GM12878 (cell line): Measurements from ENCODE around the gene EBF3. TPM values are rescaled to one million over a fixed set of nuclear protein-coding genes. Genes with fewer than 3 reads are reported as not detected.

Source experiments
- ATAC-seq: fragments of 200-7000 bp; cut with Tn5 transposase; 3 replicates; pipeline ENCODE4 v1.9.1; 2020; ENCODE audit warnings: mild to moderate bottlenecking, moderate library complexity
- BruUV-seq: library from RNA; stranded (reverse); fragments of 400-500 nt; replicated peaks from 2 replicates; lab custom pipeline; 2021; lab: Mats Ljungman, UMichigan
- CTCF ChIA-PET: fragments of 300-600 bp; sonication (Branson Sonifier 250); formaldehyde crosslinking; extraction: SDS; loops from one replicate; lab custom pipeline; 2021; ENCODE audit warnings: inconsistent platforms; lab: Yijun Ruan, JAX
- POLR2A ChIA-PET: fragments of 350-600 bp; formaldehyde crosslinking; extraction: SDS; loops from one replicate; lab custom pipeline; 2021; ENCODE audit warnings: inconsistent platforms; lab: Charles Lee
- RAD21 ChIA-PET: fragments of 300-600 bp; sonication (Branson Sonifier 250); formaldehyde crosslinking; loops from one replicate; lab custom pipeline; 2023; ENCODE audit warnings: antibody characterized with exemption; ENCODE audit not compliant: unreplicated experiment; lab: Charles Lee
- SMC1A ChIA-PET: fragments of 300-600 bp; sonication (Branson Sonifier 250); formaldehyde crosslinking; loops from one replicate; lab custom pipeline; 2023; ENCODE audit not compliant: unreplicated experiment, uncharacterized antibody; lab: Charles Lee
- DNase-seq: peaks from one replicate; pipeline ENCODE4 v3.0.0-alpha.2; 2011; ENCODE audit warnings: low read depth, low spot score
- FAIRE-seq: peaks from 3 replicates; lab custom pipeline; 2011; peaks lifted over from hg19 to GRCh38; lab: Jason Lieb, UNC
- H2AFZ ChIP-seq: 2 replicates; pipeline ENCODE4 v1.6.0; 2011; ENCODE audit warnings: low read depth, low read length, control low read depth; ENCODE audit not compliant: control insufficient read depth
- H3K27ac ChIP-seq: 2 replicates; pipeline ENCODE4 v1.5.1; 2011; ENCODE audit warnings: control low read depth; ENCODE audit not compliant: control insufficient read depth, insufficient read depth
- H3K27me3 ChIP-seq, 2 experiments: replicated peaks in 1 of 2; 2 replicates each; pipeline versions ENCODE4 v1.6.0 to v1.6.1; 2011; ENCODE audit warnings: low read length in 1 of 2; ENCODE audit not compliant: control insufficient read depth in 2 of 2, insufficient read depth in 2 of 2
- H3K36me3 ChIP-seq, 2 experiments: 2 replicates each; pipeline ENCODE4 v1.5.1; 2011; ENCODE audit warnings: low read length in 1 of 2; ENCODE audit not compliant: control insufficient read depth in 2 of 2, insufficient read depth in 2 of 2
- H3K4me1 ChIP-seq: 2 replicates; pipeline ENCODE4 v1.6.1; 2011; ENCODE audit warnings: mild to moderate bottlenecking, low read length, moderate library complexity, mixed read lengths; ENCODE audit not compliant: control insufficient read depth, insufficient read depth
- H3K4me2 ChIP-seq: 2 replicates; pipeline ENCODE4 v1.6.0; 2011; ENCODE audit warnings: control low read depth; ENCODE audit not compliant: control insufficient read depth, insufficient read depth
- H3K4me3 ChIP-seq: fragments of 200-600 bp; sonication (generic); 2 replicates; pipeline ENCODE4 v1.5.1; 2016
- H3K79me2 ChIP-seq: 2 replicates; pipeline ENCODE4 v1.6.0; 2011; ENCODE audit warnings: low read length; ENCODE audit not compliant: control insufficient read depth, insufficient read depth
- H3K9ac ChIP-seq: 2 replicates; pipeline ENCODE4 v1.8.0; 2011; ENCODE audit warnings: low read length, control low read depth, mixed read lengths; ENCODE audit not compliant: control insufficient read depth, insufficient read depth
- H3K9me3 ChIP-seq: replicated peaks from 3 replicates; pipeline ENCODE4 v1.5.1; 2011; ENCODE audit warnings: mild to moderate bottlenecking, low read length; ENCODE audit not compliant: control insufficient read depth, insufficient read depth
- H4K20me1 ChIP-seq: 2 replicates; pipeline ENCODE4 v1.6.0; 2011; ENCODE audit not compliant: control insufficient read depth, insufficient read depth
- BACH1 ChIP-seq: fragments of 450-650 bp; IDR thresholded peaks from 2 replicates; pipeline ENCODE4 v1.6.1; 2017; ENCODE audit warnings: mild to moderate bottlenecking, borderline replicate concordance
- HDAC2 ChIP-seq: fragments of 200-600 bp; sonication (generic); IDR thresholded peaks from 2 replicates; pipeline ENCODE4 v1.6.1; 2017
- SUZ12 ChIP-seq: fragments of 200-600 bp; sonication (generic); IDR thresholded peaks from one replicate; pipeline ENCODE4 v1.6.1; 2018; ENCODE audit warnings: antibody characterized with exemption, mild to moderate bottlenecking; ENCODE audit not compliant: unreplicated experiment
- WGBS: methylation state at CpG from one replicate; pipeline ENCODE4 v1.1.6; 2016; ENCODE audit warnings: low lambda C conversion rate; ENCODE audit not compliant: insufficient replicate concordance, insufficient coverage; ENCODE audit errors: missing lambda C conversion rate; 5-methylcytosine and 5-hydroxymethylcytosine counted together
- in situ Hi-C: fragments of 300-500 bp; cut with MboI; formaldehyde crosslinking; loops from 9 replicates; pipeline ENCODE4 v1.14.3; 2018; ENCODE audit warnings: mixed read lengths
- intact Hi-C: fragments of 100-400 bp; cut with micrococcal nuclease; formaldehyde crosslinking; loops from one replicate; pipeline ENCODE4 v1.14.2; 2022; ENCODE audit not compliant: unreplicated experiment
- polyA plus RNA-seq, 11 experiments: library from polyadenylated mRNA; depleted of rRNA in 4 of 11; unstranded in 6 of 11; stranded (reverse) in 5 of 11; fragments of >200 nt; fragmentation: Nextera tagmentation in 4 of 11; fragmentation: Illumina TruSeq in 1 of 11; extraction: Ambion mirVana in 4 of 11; extraction: Trizol in 1 of 11; gene quantifications; 1 replicate in 1 of 11; 2 replicates in 10 of 11; pipeline versions ENCODE4 v1.2.1 to v1.2.3, GENCODE V29; 2011 to 2016; ENCODE audit warnings: inconsistent platforms in 2 of 11, missing spikeins in 2 of 11, low read depth in 1 of 11
- total RNA-seq, 4 experiments: library from RNA; depleted of rRNA in 3 of 4; stranded (reverse); fragments of >200 nt in 3 of 4; fragmentation: Illumina TruSeq in 1 of 4; extraction: Trizol in 1 of 4; gene quantifications; 2 replicates each; pipeline versions ENCODE4 v1.2.1 to v1.2.3, GENCODE V29; 2013 to 2021
- TF ChIP-seq, protein P1 (sequence below): fragments of 450-650 bp; IDR thresholded peaks from 2 replicates; pipeline ENCODE4 v1.6.1; 2017; ENCODE audit warnings: low read depth, mild to moderate bottlenecking, moderate library complexity

The EBF3 gene
- total and polyA plus RNA-seq, 10 of the 15 experiments (the other 5 are each of a cell fraction or from before 2014, with no cell fraction given) = not detected

DNA sequence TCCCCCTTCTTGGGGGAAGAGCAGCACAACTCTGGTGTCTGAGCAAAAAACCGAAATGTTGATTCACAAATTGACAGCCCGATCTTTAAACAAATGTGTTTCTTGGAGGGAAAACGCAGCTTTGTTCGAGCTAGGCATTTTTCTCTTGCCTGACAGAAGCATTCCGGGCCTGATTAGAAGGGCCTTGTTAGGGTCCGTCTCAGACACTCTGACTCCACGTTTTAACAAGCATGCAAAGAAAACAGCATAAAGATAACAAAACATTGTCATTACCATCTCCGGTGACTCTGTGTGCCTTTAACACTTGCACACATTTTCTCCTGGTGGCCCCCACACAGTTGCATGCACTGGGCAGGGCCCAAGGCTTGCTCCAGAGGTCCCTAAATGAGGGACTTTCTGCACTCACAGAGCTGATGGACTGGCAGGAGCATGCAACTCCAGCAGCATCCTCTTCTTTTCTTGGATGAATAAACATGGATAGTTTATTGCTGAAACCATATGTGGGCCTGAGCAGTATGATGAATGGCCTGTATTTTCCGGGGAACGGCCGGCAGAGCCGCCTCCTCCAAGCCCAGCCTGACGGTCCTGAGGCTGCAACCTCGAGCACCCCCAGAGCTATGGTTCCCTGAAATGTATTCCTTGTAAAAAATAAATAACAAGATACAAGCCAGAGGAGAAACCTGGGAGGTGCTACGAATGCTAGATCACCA lies 50.9 kb downstream of the EBF3 start:
- Histone ChIP-seq H3K27me3 (no peaks in the 10 kb centered on the region), H3K4me2 (no peak overlapping the region), H3K4me3 (no peak overlapping the region), H4K20me1 (no peaks in the 10 kb centered on the region), H3K79me2 (no peaks in the 10 kb centered on the region), H3K36me3 (no peaks in the 10 kb centered on the region), H3K9me3 (no peaks in the 10 kb centered on the region), H2AFZ (no peak overlapping the region), H3K4me1 (no peaks in the 10 kb centered on the region), H3K27ac (no peak overlapping the region), H3K9ac (no peak overlapping the region)
- ATAC-seq (no peak), FAIRE-seq (no peak), DNase-seq (no peak)
- RAD21 ChIA-PET = no interaction called here
- in situ Hi-C loops (no loop called here), intact Hi-C loops (no loop called here)
- CTCF ChIA-PET = no interaction called here
- TF ChIP-seq HDAC2 = no peak
- no peak for TF ChIP-seq BACH1
- TF ChIP-seq SUZ12 = no peak
- TF ChIP-seq, protein P1, sequence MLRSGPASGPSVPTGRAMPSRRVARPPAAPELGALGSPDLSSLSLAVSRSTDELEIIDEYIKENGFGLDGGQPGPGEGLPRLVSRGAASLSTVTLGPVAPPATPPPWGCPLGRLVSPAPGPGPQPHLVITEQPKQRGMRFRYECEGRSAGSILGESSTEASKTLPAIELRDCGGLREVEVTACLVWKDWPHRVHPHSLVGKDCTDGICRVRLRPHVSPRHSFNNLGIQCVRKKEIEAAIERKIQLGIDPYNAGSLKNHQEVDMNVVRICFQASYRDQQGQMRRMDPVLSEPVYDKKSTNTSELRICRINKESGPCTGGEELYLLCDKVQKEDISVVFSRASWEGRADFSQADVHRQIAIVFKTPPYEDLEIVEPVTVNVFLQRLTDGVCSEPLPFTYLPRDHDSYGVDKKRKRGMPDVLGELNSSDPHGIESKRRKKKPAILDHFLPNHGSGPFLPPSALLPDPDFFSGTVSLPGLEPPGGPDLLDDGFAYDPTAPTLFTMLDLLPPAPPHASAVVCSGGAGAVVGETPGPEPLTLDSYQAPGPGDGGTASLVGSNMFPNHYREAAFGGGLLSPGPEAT = no peak
- SMC1A ChIA-PET = no interaction called here
- 20% methylated on average over 15 of the region's 15 CpGs for WGBS
- BruUV-seq = no TSS peak
- POLR2A ChIA-PET = no interaction called here
